IPS DF 19.7 (cell line): Measurements from ENCODE around the gene MEG3.

Experiments
- DNase-seq: peaks from one replicate; pipeline ENCODE4 v3.0.0-alpha.2; 2013; ENCODE audit warnings: low read depth, low spot score

MEG3 gene

DNA sequence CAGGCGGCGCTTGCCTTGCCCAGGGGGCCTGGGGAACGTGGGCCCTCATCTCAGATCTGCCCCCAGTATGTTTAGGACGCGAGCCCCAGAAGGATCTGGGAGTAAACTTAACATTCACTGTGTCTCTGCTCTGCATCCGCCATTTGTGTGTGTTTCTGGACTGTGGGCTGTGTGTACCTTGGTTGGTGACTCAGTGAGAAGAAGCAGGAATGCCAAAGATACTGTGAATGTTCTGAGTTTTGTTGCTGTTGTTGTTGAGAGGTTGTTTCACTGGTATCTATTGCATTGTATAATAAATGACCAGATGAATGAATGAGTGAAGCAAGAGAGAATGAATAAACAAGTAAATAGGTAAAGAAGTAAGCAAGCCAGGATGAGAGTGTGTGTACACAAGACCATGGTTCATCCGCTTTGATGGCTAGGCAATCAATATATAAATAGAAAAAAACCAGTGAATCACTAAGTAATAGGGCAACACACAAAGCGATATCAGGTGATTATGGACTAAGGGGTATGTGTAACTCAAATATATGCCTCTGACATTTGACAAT, 20.5 kb downstream of the MEG3 start:
- DNase-seq, result no peak

DNA sequence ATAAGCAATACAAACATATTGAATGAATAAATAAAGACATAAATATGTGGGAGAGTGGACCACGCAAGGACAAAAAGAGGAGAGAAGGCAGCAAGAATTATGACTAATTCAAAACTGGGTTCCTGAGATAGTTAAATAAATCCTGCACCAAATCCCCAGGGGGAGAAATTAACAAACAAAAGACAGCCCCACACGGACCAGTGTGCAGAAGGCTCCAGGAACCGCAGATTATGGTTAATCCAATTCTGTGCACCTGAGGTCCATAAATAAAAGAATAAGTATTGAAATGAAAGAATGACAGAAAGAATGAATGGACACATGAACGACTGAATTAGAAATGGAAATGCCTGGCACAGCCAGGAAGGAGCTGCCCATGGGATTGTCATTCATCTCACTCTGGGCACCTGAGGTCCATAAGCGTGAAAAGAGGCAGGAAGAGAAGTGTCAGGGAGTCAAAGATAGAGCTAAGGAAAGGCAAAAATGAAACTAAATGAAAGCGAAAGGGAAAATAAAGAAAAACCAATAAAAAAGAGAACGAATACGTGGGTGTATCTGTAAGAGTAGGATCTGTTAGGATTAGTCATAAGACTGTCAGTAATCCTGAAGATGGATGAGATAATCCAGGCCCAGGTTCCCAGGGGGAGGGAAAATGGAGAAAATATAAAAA, 23.3 kb downstream of the MEG3 start:
- no peak for DNase-seq

- no peak for DNase-seq
These were observed 25.1 kb downstream of the MEG3 start for GRCh38 chr14:100850841-100851585.

- DNase-seq, result no peak
These were observed 25.6 kb downstream of the MEG3 start for GRCh38 chr14:100851586-100851916.

GRCh38 chr14:100851946-100852620, 26.2 kb downstream of the MEG3 start:
- no peak for DNase-seq

DNA sequence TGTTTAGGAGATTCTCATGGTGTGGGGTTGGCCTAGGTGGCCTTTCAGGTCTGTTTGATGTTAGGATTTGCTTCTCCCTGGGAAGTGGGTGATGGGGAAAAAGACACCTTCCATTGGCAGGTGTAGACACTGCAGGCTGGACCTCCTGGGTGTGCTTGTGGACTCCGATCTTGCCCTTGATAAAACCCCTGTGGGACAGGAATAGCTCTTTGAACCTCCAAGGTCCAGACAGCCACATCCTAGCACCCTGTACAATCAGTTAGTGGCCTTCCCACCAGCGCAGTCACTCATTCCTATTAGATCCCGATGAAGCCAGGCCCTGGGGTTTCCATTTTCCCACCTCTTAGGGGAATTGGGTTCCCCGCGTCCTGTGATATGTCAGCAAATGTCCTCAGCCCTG, 28.5 kb downstream of the MEG3 start:
- no peak for DNase-seq

- no peak for DNase-seq
These were observed 29.5 kb downstream of the MEG3 start for GRCh38 chr14:100855256-100855930.

- DNase-seq, result no peak
These were observed 30.4 kb downstream of the MEG3 start for GRCh38 chr14:100856056-100856950.

GRCh38 chr14:100857233-100857922, 31.5 kb downstream of the MEG3 start:
- DNase-seq, result no peak

GRCh38 chr14:100857923-100858837, 32.3 kb downstream of the MEG3 start:
- no peak for DNase-seq

DNA sequence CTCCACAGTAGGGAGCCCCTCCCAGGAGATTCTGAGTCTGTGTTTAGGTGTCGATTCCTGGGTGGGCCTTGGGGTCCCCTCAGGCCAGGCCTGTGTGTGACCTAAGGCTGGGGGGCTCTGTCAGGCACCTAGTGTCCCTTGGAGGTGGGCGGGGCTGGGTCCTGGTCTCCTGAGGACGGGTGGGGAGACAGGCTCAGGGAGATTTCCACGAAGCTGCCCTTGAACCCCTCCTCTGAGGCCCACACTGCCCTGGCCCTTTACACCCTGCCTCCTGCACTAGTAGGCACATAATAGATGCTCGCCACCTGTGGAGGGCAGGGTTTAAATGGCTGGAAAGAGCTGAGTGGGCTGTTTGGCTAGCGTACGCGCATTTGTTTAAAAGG, 32.9 kb downstream of the MEG3 start:
- no peak for DNase-seq

- DNase-seq, result no peak
These were observed 33.9 kb downstream of the MEG3 start for GRCh38 chr14:100859781-100860180.

DNA sequence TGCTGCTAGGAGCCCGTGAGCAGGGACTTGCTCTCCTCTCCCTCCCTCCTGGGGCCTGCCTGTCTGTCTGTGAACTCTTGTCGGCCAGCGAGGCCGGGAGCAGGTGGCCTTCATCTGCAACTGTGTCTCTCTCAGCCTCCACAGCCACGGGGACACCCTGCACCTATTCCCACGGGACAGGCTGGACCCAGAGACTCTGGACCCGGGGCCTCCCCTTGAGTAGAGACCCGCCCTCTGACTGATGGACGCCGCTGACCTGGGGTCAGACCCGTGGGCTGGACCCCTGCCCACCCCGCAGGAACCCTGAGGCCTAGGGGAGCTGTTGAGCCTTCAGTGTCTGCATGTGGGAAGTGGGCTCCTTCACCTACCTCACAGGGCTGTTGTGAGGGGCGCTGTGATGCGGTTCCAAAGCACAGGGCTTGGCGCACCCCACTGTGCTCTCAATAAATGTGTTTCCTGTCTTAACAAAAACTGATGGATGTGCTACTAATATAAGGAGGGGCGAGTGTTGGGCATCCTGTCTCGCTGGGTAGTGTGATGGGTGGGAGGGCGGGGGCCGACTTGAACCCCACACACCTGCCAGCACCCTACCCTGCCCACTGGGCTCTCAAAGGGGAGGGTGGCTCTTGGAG, 34.8 kb downstream of the MEG3 start:
- DNase-seq, result no peak

DNA sequence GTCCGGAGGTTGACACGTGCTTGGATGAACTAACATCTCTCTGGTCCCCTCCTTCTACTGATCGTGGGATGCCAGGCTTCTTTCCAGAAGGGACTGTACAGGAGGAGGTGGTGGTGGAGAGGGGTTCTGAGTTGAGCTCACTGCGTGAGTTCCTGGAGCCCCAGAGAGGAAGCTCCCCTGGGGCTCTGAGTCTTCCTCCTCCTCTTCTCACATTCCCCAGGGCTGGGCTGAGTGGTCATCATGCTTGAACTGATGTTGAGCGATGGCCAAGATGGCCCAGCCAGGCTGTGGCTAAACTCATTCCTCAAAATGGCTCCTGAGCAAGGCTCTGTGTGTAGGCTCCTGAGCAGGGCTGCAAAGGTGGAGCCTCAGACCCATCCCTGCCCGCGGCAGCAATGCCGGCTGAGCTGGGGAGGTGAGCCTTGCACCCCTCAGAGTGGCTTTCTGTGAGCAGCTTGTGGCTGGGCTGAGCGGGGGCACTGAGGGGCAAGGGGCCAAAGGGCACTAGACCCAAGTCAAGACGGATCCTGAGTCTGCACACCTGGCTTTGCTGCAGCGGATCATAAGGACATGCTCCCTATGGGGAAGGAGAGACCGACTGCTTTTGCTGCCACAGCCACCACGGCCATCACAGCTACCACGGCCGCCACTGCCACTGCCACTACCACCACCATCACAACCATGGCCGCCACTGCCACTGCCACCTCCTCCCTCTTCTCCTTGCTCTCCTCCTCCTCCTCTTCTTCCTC, 35.4 kb downstream of the MEG3 start:
- DNase-seq, result no peak

DNA sequence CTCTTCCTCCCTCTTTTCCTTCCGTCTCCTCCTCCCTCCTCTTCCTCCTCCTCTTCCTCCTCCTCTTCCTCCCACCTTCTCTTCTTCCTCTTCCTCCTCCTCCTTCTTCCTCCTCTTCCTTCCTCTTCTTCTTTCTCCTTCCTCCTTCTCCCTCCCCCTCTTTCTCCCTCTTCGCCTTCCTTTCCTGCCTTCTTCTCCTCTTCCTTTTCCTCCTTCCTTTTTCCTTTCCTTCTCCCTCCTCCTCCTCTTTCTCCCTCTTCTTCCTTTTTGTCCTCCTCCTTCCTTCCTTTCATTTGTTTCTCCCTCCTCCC, 36.0 kb downstream of the MEG3 start:
- DNase-seq, result no peak

GRCh38 chr14:100862277-100862676, 36.4 kb downstream of the MEG3 start:
- DNase-seq, result no peak

DNA sequence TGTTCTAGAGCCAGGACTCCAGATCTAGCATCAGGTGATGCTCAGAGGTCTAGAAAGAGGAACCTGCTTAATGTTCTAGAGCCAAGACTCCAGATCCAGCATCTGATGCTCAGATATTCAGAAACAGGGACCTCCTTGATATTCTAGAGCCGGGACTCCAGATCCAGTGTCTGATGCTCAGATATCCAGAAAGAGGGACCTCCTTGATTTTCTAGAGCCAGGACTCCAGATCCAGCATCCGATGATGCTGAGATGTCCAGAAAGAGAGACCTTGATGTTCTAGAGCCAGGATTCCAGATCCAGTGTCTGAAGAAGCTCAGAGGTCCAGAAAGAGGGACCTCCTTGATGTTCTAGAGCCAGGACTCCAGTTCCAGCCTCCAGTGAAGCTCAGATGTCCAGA, 36.9 kb downstream of the MEG3 start:
- DNase-seq, result no peak

DNA sequence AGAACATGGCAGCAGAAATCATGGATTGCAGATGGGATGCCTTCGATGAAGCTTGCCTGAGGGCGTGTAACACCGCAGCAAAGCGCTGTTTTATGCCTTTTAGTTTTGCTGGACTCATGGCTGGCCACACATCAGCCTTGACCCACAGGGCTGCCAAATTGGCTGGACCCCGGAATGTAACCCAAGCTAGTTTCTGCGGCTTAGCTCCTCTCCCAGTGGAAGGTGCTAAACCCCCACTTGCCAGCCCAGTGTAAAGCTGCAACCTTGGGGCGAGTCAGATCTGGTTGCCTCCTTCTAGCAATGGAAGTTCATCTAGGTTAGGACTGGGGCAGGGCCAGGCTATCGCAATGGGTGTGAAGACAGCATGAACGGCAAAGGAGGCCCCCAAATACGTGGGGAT, 38.3 kb downstream of the MEG3 start:
- DNase-seq, result no peak
